NCI-H345 (cell line): ENCODE measurements around the gene KRT15.

ENCODE experiments used
- DNase-seq: peaks from one replicate; lab custom pipeline; 2025; lab: John Stamatoyannopoulos, UW

Gene KRT15

DNA sequence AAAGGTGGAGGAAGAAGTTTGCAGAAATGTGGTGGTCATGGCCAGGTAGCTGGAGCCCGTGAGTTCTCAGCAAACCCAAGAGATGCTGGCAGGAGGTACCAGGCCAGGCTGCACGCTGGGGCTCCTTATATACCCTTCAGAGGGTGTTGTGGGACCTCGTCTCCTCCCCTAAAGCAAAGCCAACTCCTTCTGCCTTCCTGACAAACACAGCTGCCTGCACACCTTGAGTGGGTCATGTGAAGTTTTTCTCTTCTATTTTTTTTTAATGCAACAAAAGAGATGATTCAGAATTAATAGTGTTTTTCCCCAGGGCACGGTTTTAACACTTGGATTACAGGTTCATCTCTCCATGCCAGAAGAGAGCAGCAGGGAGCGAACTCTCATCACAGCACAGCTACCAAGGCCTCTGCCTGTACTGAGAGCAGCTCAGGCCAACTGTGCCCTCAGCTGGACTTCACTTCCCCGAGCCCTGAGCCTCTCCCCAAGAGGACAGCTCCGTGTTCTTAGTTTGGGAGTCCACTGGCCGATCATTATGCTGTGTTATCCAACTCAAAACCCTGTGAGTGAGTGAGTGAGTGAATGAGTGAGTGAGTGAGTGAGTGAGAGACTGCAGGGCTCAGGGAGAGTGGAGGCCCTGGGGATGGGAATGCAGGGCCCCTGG, at the start of gene KRT15:
TSS of gene KRT15 (minus strand) at position 102 of the 661 bp plus-strand sequence. CDS start at position 39, 63 bp downstream.
- peak; percentile 79 for DNase-seq

- DNase-seq = no peak
Measured at GRCh38 chr17:41567317-41567716, 48.6 kb upstream of the KRT15 start.

GRCh38 chr17:41565338-41565737, 46.6 kb upstream of the KRT15 start:
- DNase-seq = no peak

DNA sequence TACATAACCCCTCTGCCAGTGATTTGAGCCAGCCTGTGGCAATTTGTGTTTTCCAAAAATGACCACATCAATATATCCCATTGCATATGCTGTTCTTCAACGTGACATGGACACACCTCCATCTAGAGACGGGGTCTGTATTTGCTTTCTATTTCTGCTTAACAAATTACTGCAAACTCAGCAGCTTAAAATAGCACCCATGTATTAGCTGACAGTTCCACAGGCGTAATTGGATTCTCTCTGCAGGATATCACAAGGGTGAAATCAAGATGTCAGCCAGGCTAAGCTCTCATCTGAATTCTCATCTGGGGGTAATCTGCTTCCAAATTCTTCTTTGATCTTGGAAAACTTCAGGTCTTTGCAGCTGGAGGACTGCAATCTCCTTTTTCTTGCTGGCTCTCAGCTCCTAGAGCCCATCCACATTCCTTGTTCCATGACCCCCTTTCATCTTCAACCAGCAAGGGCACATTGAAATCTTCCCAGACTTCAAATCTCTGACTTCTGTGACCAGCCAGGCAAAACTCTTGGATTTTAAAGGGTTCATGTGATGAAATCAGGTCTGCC, 45.0 kb upstream of the KRT15 start:
- DNase-seq = no peak

- DNase-seq = no peak
Measured at GRCh38 chr17:41561554-41561953, 42.9 kb upstream of the KRT15 start.

- no peak for DNase-seq
Measured at GRCh38 chr17:41559548-41559947, 40.9 kb upstream of the KRT15 start.

GRCh38 chr17:41556931-41557330, 38.2 kb upstream of the KRT15 start:
- no peak for DNase-seq

GRCh38 chr17:41556306-41556705, 37.6 kb upstream of the KRT15 start:
- DNase-seq = no peak

GRCh38 chr17:41555105-41555887, 36.6 kb upstream of the KRT15 start:
- no peak for DNase-seq

GRCh38 chr17:41553987-41554680, 35.4 kb upstream of the KRT15 start:
- DNase-seq = no peak

DNA sequence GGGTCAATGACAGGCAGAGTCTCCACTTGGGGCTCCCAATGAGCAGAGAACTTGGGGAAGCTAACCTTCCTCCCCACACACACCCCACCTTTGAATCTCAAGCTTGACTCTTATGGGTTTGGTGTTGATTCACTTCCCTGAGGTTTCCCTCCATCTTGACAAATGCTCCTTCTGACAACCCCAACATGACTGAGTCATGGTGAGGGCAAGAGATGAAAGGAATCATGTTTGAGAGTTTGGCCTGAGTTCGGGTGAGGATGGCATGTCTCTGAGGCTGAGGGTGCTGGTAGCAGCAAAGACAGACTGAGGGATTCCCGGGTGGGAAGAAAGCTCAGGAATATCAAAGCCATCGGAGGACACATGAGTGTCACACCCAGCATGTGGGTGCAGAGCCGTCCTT, 34.5 kb upstream of the KRT15 start:
- DNase-seq = no peak

- no peak for DNase-seq
Measured at GRCh38 chr17:41552455-41552854, 33.8 kb upstream of the KRT15 start.

DNA sequence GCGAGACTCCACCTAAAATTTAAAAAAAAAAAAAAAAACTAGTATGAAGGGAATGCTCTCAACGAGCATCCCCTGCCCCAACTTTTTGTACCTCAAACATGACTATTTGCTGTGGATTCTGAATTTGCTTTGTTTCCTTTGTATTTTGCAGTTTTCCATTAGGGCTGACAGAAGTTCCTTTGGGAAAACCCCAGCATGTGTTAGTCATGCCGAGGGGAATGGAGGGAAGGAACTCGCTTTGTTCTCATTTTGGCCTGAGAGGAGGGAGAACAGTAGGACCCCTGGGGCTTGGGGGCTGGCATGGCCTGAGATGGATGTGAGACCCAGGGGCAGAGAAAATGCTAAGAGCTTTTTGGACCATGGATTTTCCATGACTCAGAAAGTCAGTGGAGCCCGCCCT, 32.7 kb upstream of the KRT15 start:
- no peak for DNase-seq

GRCh38 chr17:41549596-41550039, 30.9 kb upstream of the KRT15 start:
- no peak for DNase-seq

DNA sequence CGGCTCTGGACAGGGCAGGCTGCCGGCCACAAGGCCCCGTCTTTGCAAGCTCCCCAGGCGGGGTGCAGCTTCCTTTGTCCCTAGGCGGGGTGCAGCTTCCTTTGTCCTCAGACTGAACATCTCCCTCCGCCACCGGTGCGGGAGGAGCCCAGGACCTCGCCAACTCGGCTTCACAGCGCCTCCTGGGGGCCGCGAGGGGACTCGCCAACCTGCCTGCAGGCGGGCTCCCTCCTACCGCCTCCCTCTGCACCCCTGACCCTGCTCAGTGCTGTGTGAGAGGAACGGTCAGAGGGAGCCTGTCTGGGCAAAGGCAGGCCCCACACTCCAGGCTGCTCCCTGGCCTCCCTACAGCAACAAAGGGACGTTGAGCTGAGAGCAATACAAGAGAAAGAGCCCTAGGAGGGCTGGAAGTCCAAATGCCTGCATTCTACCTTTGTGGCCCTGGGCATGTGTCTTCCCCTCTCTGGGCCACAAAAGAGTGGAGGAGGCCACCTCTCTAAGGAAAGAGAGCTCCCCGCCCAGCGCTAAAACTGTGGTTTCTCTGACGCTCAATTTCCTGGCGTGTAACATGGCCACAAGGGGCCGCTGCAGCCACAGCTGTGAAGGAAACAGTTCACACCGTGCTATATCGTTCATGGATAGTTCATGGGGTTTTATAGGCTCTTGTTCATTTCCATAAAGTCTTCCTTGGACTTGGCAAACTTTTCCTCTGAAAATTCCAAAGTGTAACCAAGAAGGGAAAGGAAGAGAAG, 30.3 kb upstream of the KRT15 start:
- DNase-seq = peak; percentile 77

GRCh38 chr17:41547921-41548843, 29.5 kb upstream of the KRT15 start:
- DNase-seq = peak; percentile 42

DNA sequence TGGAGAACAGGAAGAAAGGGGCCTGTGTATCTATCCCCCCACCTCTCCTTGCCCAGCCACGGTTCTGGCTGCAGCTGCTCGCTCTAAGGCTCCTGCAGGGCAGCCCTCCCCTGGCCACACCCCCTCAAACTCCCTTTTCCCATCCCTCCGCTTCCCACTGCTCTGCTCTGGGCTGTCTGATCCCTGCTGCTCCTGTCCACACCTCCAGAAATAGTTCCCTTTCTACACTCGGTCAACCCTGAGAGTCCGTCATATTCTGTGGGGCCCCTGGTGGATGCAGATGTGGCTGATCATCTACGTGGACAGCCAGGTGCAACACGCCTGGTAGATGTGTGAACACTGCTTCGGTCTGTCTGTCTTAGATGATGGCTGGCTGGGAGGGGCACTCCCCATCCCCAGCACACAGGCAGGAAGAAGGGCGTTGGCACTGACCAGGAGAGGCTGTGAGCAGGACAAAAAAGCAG, 28.7 kb upstream of the KRT15 start:
- peak; percentile 42 for DNase-seq

DNA sequence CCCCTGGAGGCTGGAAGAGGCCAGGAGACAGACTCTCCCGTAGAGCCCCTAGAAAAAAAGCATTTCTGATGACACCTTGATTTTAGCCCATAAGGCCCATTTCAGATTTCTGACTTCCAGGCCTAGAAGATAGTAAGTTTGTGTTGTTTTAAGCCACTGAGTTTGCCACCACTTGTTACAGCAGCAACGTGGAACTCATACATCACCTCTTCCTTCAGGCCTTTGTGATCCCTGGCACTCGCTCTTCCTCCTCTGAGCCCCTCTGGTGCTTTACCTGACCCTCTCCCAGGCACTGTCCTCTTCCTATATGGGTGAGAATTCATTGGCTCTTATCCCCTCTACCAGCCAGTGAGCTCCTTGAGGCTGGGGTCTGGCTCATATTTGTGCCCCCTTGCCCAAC, 28.1 kb upstream of the KRT15 start:
- no peak for DNase-seq

DNA sequence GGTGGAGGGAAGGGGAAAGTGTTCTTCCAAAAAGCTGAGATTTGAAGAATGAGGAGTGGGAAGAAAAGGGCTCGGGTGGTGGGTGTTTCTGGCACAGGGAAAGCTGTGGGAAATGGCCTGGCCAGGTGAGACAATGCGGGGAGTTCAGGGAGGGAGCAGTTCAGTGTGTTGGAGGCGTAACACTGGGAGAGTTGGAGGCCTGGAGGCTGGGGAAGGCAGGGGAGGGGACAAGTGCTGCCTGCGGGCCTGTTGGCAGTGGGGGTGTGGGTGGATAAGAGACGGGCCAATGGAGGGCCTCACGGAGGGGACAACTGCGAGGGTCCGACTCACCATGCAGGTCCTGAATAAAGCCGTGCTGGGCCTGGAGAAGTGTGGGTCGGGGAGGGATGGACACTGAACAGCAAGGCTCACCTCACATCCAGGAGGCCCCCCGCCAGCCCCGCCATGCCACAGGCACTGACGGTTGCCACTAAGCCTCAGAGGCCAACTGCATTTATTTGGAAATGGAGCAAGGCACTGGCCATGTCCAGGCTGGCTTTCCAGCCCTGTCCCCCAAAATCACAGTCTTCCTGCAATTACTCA, 27.2 kb upstream of the KRT15 start:
- DNase-seq = no peak

- no peak for DNase-seq
Measured at GRCh38 chr17:41544935-41545334, 26.2 kb upstream of the KRT15 start.
